Spleen (tissue), 11 donors: Measurements from ENCODE around the gene BCAT1. TPM values are rescaled to one million over a fixed set of nuclear protein-coding genes. Genes with fewer than 3 reads are reported as not detected.
"Not testable (repeated sequence)": the region's sequence is repeated elsewhere in the genome, so short reads cannot be mapped to it uniquely, and the experiment has no call there.

ENCODE experiments used
- DNase-seq: peaks from one replicate; pipeline ENCODE4 v3.0.0-alpha.2; 2020
- H3K27ac ChIP-seq, 8 donors: fragments of 200-600 bp; sonication (generic) in 7 of 8; 1 replicate in 4 of 8; 2 replicates in 4 of 8; pipeline versions ENCODE4 v1.5.0 to v1.8.0; 2016 to 2021; ENCODE audit warnings: inconsistent platforms in 4 of 8, mild to moderate bottlenecking in 4 of 8, moderate library complexity in 1 of 8
- H3K27me3 ChIP-seq, 7 donors: fragments of 200-600 bp; sonication (generic) in 6 of 7; replicated peaks in 1 of 7; 1 replicate in 4 of 7; 2 replicates in 3 of 7; pipeline versions ENCODE4 v1.5.0 to v1.8.0; 2016 to 2021; ENCODE audit warnings: inconsistent platforms in 3 of 7, mild to moderate bottlenecking in 1 of 7
- H3K36me3 ChIP-seq, 6 donors: fragments of 200-600 bp; sonication (generic) in 5 of 6; 1 replicate in 4 of 6; 2 replicates in 2 of 6; pipeline versions ENCODE4 v1.5.0 to v1.8.0; 2016 to 2021; ENCODE audit warnings: inconsistent platforms in 2 of 6
- H3K4me1 ChIP-seq, 6 donors: fragments of 200-600 bp; sonication (generic) in 5 of 6; 1 replicate in 3 of 6; 2 replicates in 3 of 6; pipeline versions ENCODE4 v1.5.0 to v1.8.0; 2016 to 2021; ENCODE audit warnings: inconsistent platforms in 3 of 6
- H3K4me3 ChIP-seq, 8 donors: fragments of 200-600 bp; sonication (generic) in 7 of 8; 1 replicate in 4 of 8; 2 replicates in 4 of 8; pipeline versions ENCODE4 v1.5.0 to v1.8.0; 2016 to 2021; ENCODE audit warnings: inconsistent platforms in 4 of 8, mild to moderate bottlenecking in 4 of 8, moderate library complexity in 2 of 8
- H3K9me3 ChIP-seq, 8 donors: fragments of 200-600 bp; sonication (generic) in 7 of 8; 1 replicate in 4 of 8; 2 replicates in 4 of 8; pipeline versions ENCODE4 v1.5.0 to v1.8.0; 2016 to 2021; ENCODE audit warnings: inconsistent platforms in 4 of 8
- CTCF ChIP-seq, 11 experiments: fragments of 200-600 bp in 7 of 11; fragments of 450-650 bp in 4 of 11; sonication (generic) in 4 of 11; IDR thresholded peaks in 8 of 11; conservative IDR thresholded peaks in 3 of 11; 1 replicate in 7 of 11; 2 replicates in 4 of 11; pipeline versions ENCODE4 v1.4.0 to v1.8.0; 2016 to 2021; ENCODE audit warnings: antibody characterized with exemption in 11 of 11, inconsistent platforms in 4 of 11, mild to moderate bottlenecking in 1 of 11
- POLR2A ChIP-seq, 3 donors: fragments of 450-650 bp; IDR thresholded peaks; one replicate each; pipeline ENCODE4 v1.5.1; 2017; ENCODE audit warnings: antibody characterized with exemption in 3 of 3, mild to moderate bottlenecking in 1 of 3
- POLR2AphosphoS5 ChIP-seq, 3 donors: sonication (generic); formaldehyde crosslinking; IDR thresholded peaks; one replicate each; pipeline ENCODE4 v1.5.1; 2017; ENCODE audit warnings: antibody characterized with exemption in 3 of 3
- WGBS, 5 donors: extraction: QIAGEN DNeasy Blood & Tissue Kit in 3 of 5; methylation state at CpG; one replicate each; pipeline versions ENCODE4 v1.1.5 to v1.1.7; 2013 to 2018; 5-methylcytosine and 5-hydroxymethylcytosine counted together
- intact Hi-C: fragments of 100-400 bp; cut with DNase I; formaldehyde crosslinking; loops from one replicate; pipeline ENCODE4 v1.15.0; 2023; ENCODE audit warnings: low total_unique reads
- polyA plus RNA-seq, 3 donors: library from polyadenylated mRNA; stranded (reverse); fragments of 200-250 nt; gene quantifications; one replicate each; pipeline ENCODE4 v1.2.1, GENCODE V29; 2013
- total RNA-seq, 7 donors: library from RNA; depleted of rRNA in 3 of 7; stranded (reverse); fragments of >200 nt in 3 of 7; fragmentation: NEBNext Ultra II Directional in 4 of 7; extraction: Animal tissue kit (Norgen Biotek cat#: 25700) in 4 of 7; gene quantifications; one replicate each; pipeline versions ENCODE4 v1.1.0 to v1.2.1, GENCODE V29; 2016 to 2021
- donor health status: healthy with polysubstance abuse.
- donor health status: DM: no; HTN: no; CAD: no; lungs with moderate emphysema.
- donor health status: DM: no; HTN: no; CAD: no.
- donor health status: Bipolar disorder and iron deficiency.
- donor health status: healthy.
- donor health status: DM: no; HTN: no; CAD: no.
- donor health status: DM: yes; HTN: yes; CAD: no.

The BCAT1 gene
- total and polyA plus RNA-seq, 10 donors = 0.54 to 18.4 (median 8.7) TPM

GRCh38 chr12:24943947-24944600, 4.8 kb downstream of the BCAT1 start:
- Histone ChIP-seq H3K4me1 (peaks cover 0 to 35% (median 17%) of the 10 kb centered on the region in 6 donors), H3K9me3 (no peaks in the 10 kb centered on the region), H3K27ac (no peak overlapping the region), H3K36me3 (no peaks in the 10 kb centered on the region), H3K27me3 (peaks cover 0 to 39% (median 17%) of the 10 kb centered on the region in 7 donors), H3K4me3 (no peak overlapping the region)
- TF ChIP-seq POLR2A (IDR thresholded peaks at IDR 0.05) (no peak), POLR2AphosphoS5 (IDR thresholded peaks at IDR 0.05) (no peak), CTCF (IDR thresholded peaks at IDR 0.05 in 8 of 11, conservative IDR thresholded peaks at IDR 0.05 in 3 of 11) (no peak)
- DNase-seq = no peak
- intact Hi-C loops = no loop called here
- 74 to 86% (median 79%) methylated on average over 6 of the region's 6 CpGs for WGBS, 5 donors

- intact Hi-C loops = no loop called here
- no peak overlapping the region for H3K27ac ChIP-seq
- no peak for DNase-seq
- H3K9me3 ChIP-seq = no peaks in the 10 kb centered on the region
- no peak overlapping the region for H3K4me3 ChIP-seq
- TF ChIP-seq CTCF (IDR thresholded peaks at IDR 0.05 in 8 of 11, conservative IDR thresholded peaks at IDR 0.05 in 3 of 11) (no peak), POLR2AphosphoS5 (IDR thresholded peaks at IDR 0.05) (no peak), POLR2A (IDR thresholded peaks at IDR 0.05) (no peak)
- no peaks in the 10 kb centered on the region for H3K4me1 ChIP-seq
- WGBS, 5 donors = 68 to 86% (median 78%) methylated on average over 2 of the region's 2 CpGs
- no peaks in the 10 kb centered on the region for H3K36me3 ChIP-seq
- H3K27me3 ChIP-seq = peaks cover 0 to 2% (median 0%) of the 10 kb centered on the region in 7 donors
These were observed 8.7 kb downstream of the BCAT1 start for GRCh38 chr12:24940157-24940556.

GRCh38 chr12:24939551-24939950, 9.3 kb downstream of the BCAT1 start:
- H3K27ac ChIP-seq, H3K4me3 ChIP-seq, intact Hi-C loops, DNase-seq, H3K27me3 ChIP-seq, H3K36me3 ChIP-seq, H3K4me1 ChIP-seq, H3K9me3 ChIP-seq: not testable (repeated sequence)
- 92 to 96% (median 95%) methylated on average over 6 of the region's 6 CpGs for WGBS, 5 donors

GRCh38 chr12:24938341-24938740, 10.6 kb downstream of the BCAT1 start:
- 45 to 60% (median 58%) methylated on average over 3 of the region's 3 CpGs for WGBS, 5 donors

More at GRCh38 chr12:24938341-24938740, 10.6 kb downstream of the BCAT1 start:
- H3K4me1 ChIP-seq = no peaks in the 10 kb centered on the region
- no peaks in the 10 kb centered on the region for H3K27me3 ChIP-seq
- H3K9me3 ChIP-seq = no peaks in the 10 kb centered on the region
- no peak overlapping the region for H3K27ac ChIP-seq
- TF ChIP-seq CTCF (IDR thresholded peaks at IDR 0.05 in 8 of 11, conservative IDR thresholded peaks at IDR 0.05 in 3 of 11) = no peak
- no peak for TF ChIP-seq POLR2A (IDR thresholded peaks at IDR 0.05)
- no peak for TF ChIP-seq POLR2AphosphoS5 (IDR thresholded peaks at IDR 0.05)
- H3K36me3 ChIP-seq = no peaks in the 10 kb centered on the region
- DNase-seq = no peak
- intact Hi-C loops = no loop called here
- no peak overlapping the region for H3K4me3 ChIP-seq
